ENCODE measurements around the gene SZT2.
A peak's percentile ranks its signal among the peaks of the same experiment; 100 is the strongest.
"Not testable (repeated sequence)": the region's sequence is repeated elsewhere in the genome, so short reads cannot be mapped to it uniquely, and the experiment has no call there.

SZT2 gene

DNA sequence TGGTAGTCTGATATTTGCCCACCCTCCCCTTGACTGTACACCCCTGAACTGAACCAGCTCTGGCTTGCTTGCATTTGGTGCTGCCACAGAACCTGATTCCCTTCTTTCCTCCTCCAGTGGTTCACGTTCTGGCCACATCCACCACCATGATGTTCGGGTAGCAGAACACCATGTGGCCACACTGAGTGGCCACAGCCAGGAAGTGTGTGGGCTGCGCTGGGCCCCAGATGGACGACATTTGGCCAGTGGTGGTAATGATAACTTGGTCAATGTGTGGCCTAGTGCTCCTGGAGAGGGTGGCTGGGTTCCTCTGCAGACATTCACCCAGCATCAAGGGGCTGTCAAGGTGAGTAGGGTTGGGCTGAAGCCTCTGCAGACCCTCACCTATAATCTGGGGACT, 29.1 kb upstream of the SZT2 start:
- no peak for DNase-seq (ENCODE audit: low read depth in 3 of 3, low spot score in 1 of 3)

DNA sequence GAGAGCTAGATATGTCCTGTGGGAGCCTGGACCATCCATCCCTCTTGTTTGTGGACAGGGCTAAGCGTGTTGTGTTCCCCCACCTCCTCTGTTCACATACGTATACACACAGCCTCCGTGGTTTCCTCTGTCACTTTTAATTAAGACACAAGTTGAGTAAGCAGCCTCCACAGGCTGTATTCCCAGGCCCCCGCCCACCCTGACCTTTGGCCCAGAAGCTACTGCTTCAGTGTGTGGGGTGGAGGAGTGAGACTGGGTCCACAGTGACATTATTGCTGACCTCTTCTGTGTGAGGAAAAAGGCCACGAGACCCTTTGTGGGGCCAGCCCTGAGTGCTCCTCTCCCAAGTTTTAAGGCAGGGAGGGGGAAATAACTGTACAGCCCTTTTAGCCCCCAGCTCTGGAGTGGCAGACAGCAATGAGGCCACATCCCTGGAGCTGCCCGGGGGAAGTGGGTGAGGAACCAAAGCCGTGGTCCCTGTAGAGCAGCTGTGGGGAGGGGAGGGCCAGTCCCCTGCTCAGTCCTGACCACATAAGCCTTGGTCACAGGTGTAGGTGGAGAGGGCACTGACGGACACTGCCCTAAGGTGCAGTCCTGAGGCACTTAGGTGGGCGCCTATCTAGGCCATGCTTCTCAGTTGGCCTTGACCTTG, 26.3 kb upstream of the SZT2 start:
- DNase-seq (ENCODE audit: low read depth in 3 of 3, low spot score in 1 of 3), result no peak

DNA sequence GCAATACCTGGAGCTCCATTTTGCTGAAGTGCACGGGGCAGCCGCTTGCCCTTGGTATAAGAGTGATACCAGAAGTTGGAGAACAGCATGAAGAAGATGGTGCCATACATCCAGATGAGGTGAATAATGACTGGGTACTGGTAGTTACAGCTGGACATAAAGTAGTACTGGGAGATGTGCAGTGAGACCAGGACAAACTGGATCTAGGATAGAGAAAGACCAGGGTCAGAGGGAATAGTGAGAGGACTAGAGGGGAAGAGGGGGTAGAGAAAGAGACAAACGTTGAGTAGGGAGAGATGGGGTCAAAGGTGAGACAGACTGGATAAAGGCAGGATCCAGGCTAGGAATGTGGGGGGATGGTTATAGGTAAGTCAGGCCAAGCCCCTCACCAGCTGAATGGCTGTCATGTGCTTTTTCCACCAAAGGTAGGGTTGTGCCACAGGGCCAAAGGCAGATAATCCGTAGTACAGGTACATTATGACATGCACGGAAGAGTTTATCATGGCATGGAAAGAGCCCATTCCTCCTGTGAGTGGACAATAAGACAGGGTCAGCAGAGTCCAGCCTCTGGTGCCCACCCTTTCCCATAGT, 25.7 kb upstream of the SZT2 start:
- no peak for DNase-seq (ENCODE audit: low read depth in 3 of 3, low spot score in 1 of 3)

DNA sequence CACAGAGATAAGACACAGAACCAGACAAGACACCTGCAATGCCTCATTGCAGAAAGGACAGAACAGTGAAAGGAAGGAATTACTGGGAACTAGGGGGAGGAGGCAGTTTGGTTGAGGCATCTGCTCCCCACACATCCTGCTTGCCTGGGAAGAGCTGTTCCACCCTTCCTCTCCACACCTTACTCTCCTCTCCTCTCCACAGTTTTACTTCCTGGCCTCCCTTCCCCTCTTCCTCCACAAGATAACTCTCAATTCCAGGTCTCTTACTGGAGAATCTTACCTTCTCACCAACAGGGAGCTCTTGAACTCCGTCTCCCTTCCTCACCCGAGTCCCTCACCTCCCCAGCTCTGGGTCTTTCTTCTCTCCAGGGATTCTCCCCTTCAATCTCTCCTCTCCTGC, 24.0 kb upstream of the SZT2 start:
- no peak for DNase-seq (ENCODE audit: low read depth in 3 of 3, low spot score in 1 of 3)

DNA sequence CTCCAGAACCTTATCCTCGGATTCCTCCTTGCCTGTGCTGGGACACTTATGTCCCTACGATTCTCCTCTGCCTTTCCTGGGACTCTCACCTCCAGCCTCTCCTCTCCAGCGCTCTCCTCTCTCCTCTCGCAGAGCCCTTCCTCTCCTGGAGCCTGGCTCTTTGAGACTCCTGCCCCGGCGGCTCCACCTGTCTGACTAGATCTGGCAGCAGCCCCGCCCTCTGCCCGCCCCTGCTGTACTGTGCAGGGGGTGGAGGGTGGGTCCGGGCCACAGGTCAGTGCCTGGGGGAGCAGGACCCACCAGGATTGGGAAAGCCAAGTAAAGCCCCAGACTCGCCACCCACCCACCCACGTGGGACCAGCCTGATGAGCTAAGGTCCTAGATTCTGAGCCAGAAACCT, 23.5 kb upstream of the SZT2 start:
- DNase-seq (ENCODE audit: low read depth in 3 of 3, low spot score in 1 of 3), result no peak

DNA sequence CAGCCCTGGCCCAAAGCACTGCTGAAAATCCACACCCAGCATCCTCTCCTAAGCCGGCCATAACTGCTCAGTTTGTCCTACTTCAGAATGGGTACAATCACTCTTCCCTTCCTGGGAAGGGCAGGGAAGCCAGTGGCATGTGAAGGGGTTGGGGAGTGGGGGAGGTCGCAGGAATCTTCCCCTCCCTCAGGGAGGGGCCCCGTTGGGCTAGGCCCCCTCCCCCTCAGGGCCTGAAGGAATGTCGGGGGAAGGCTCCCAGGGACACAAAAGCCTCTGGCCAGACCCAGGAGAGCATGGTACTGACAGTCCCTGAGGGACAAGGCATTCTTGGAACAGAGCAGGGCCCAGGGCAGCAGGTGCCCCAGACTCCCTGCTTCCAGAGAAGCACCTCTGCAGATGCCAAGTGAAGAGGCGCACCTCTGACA, 23.1 kb upstream of the SZT2 start:
- no peak for DNase-seq (ENCODE audit: low read depth in 3 of 3, low spot score in 1 of 3)

DNA sequence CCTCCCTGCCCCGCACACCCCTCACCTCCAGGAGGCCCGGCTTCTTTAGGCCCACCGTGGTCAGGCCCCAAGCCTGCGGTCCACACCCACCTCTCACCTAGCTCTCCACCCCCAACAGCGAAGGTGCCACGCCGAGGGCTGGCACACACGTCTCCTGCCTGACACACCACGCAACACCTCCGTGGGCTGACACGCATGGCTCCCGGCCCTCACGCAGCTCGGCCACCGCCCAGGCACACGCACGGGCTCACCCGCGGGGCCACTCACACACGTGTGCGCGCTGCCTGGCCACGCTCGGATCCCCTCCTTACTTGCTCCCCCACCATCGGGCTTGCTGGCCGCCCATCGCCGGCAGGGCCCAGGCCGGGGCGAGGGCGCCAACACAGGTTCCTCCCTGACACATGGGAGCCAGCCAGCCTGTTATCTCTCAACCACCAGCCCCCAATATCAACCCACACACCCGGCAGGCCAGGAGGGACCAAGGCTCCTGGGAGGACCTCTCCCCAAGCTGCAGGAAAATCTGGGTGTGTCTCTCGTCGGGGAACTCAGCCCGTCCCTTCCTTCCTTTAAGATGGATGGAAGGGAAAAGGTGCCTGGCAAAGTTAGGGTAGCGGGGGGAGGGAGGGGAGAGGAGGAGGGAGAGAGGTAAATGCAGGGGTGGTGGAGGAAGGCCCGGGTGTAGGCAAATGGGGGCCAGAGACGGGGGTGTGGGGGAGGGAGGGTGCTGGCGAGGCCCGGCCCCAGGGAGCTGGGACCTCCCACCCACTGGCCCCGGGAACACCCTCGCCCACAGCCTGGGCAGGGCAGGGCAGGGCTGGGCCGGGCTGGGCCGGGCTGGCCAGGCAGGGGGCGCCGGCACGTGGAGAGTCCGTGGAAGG, 22.4 kb upstream of the SZT2 start:
- no peak for DNase-seq (ENCODE audit: low read depth in 3 of 3, low spot score in 1 of 3)

DNA sequence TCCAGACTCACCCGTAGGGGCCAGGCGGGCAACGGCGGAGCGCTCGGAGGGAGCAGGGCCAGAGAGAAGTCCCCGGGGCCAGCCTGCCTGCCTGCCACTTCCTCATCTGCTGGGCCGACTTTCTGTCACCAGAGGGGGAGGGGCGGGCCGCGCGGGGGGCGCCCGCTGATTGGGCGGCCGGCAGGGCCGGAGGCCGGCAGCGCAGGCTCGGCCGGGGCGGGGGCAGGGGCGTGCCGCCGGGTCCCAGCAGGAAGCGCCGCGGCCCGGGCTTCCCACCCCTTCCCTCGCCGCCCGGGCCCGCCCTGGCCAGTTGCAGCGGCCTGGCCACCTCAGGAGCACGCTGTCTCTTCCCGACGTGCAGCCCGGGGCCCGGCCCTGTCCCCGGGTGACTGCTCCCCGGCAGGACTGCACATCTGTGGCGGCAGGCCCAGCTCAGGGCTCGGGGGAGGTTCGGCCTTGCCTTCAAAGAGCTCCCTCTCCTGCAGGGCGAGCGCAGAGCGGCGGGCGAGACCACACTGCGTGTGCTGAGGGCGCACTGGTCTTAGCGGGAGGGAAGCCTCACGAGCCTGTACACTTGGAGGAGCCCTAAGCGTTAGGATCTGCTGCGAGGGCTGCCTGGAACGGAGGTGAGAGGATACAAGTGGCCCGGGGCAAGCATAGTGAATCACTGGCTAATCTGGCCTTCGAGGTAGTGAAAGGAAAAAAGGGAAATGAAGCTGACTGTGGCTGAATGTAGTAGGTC, 21.6 kb upstream of the SZT2 start, which contains the start of gene ELOVL1:
Gene ELOVL1, minus strand, starts transcription at position 108 of the 742 bp plus-strand sequence. CDS start 2,402 bp downstream, outside the sequence.
- DNase-seq (ENCODE audit: low read depth in 3 of 3, low spot score in 1 of 3), result peak; percentile 57 to 83 (median 64)

DNA sequence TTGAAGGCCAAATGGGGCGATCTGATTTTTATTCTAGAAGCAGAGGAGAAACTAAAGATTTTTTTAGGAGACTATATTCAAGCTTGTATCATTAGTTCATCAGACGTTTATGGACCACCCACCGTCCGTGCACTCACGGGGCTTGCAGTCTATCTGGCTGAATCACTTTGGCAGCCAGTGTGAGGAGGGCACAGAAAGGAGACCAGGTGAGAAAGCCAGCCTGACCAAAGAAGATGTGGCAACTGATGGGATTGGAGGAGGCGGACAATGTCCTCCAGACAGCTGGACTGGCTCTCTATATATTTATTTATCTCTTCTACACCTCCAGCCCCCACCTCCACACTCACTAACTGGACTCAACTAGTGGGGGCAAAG, 21.1 kb upstream of the SZT2 start:
- no peak for DNase-seq (ENCODE audit: low read depth in 3 of 3, low spot score in 1 of 3)

DNA sequence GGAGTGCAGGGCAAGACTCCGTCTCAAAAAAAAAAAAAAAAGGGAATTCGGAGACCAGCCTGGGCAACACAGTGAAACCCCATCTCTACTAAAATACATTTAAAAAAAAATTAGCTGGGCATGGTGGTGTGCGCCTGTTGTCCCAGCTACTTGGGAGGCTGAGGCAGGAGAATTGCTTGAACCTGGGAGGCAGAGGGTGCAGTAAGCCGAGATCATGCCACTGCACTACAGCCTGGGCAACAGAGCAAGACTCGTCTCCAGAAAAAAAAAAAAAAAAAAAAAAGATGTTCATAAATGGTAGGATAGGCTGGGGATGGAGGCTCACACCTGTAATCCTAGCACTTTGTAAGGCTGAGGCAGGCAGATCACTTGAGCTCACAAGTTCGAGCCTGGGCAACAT, 19.9 kb upstream of the SZT2 start:
- not testable (repeated sequence) for DNase-seq (ENCODE audit: low read depth in 3 of 3, low spot score in 1 of 3)

DNA sequence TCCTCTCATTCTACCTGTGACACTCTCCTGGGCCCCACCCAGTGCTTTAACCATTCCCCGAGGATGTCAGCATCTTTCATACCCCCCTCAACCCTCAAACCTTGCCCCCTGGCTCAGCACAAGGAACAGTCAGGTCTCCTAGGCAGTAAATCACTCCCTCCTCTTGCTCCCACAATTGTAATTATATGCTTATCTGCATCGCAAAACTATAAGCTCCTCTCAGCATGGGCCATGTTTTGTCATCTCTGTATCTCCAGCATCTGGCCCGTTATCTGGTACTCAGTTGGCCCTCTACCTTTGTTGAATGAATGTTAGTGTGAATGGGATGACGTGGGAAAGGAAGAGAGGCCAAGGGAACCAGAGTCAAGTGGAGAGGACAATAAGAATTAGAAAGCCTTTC, 19.1 kb upstream of the SZT2 start:
- DNase-seq (ENCODE audit: low read depth in 3 of 3, low spot score in 1 of 3), result no peak

DNA sequence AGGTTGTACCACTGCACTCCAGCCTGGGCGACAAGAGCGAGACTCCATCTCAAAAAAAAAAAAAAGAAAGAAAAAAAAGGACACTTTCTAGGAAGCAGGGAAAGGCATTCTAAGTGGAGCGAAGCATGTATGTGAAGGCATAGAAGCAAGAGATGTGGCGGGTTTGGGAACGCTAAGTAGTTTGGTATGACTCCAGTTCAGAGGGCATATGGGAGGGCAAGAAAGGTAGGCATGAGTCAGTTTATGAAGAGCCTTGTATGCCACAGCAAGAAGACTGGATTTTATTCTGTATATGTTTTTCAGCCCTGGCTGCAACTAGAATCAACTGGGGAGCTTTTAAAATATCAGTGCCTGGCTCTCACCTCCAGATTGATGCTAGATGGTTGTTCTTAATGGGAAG, 17.5 kb upstream of the SZT2 start:
- DNase-seq (ENCODE audit: low read depth in 3 of 3, low spot score in 1 of 3), result no peak

DNA sequence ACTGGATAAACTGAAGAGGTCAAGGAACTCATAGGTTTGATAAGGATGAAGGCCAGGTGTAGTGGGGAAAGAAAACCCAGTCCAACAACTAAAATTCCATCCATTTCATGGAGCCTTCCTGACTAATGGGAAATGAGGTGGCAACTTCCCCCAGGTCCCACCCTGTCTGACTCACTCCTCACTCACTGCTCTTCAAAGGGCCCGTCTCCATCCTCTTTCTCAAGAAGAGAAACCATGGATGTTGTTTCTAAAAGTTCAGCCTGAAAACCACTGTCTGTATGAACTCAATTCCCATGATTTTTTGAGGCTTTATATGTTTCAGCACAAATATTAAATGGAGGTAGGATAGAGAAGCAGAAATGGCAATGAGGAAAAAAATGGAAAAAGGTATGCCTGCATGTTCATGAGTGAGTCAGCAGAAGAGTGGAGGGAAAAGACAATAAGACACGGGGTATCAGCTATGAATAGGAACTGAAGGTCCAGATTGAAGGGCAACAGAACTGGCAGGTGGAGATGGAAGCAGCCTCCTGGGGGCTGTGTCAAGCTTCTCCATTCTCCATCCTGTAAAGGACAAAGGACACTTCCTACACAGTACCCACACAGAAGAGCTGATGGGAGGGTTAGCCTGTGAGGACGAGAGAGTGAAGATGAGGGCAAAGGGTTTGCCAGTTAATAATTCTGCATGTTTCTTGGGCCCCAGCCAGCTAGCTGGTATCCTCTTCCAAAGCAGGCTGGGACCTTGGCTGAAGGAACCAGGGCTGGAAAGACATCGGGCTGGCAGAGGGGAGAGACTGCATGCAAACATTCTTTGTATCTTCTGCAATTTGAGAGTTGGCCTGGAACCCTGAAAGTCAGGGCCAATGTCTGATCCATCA, 16.4 kb upstream of the SZT2 start:
- DNase-seq (ENCODE audit: low read depth in 3 of 3, low spot score in 1 of 3), result no peak

DNA sequence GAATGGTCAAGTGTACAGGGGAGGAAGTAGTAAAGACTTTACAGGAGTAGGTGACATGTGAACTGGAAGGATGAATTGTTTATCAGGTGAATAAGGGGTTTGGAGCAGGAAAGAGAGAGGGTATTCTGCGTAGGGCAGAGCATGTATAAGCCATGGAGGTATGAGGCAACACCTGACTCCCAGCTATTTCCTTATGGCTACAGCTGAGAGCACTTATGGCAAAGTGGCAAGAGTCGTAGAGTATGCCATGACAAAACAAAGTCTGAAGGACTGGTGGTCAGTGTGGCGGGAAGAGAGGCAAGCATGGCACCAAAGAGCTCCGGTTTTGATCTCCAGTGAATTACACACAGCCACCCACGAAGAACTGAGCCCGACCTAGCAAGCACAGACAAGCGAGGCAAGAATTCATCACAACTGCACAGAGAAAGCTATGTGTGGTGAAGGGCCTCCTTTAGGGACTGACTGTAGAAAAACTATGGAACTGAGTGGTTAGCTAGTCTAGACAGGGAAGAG, 12.9 kb upstream of the SZT2 start:
- DNase-seq (ENCODE audit: low read depth in 3 of 3, low spot score in 1 of 3), result no peak

DNA sequence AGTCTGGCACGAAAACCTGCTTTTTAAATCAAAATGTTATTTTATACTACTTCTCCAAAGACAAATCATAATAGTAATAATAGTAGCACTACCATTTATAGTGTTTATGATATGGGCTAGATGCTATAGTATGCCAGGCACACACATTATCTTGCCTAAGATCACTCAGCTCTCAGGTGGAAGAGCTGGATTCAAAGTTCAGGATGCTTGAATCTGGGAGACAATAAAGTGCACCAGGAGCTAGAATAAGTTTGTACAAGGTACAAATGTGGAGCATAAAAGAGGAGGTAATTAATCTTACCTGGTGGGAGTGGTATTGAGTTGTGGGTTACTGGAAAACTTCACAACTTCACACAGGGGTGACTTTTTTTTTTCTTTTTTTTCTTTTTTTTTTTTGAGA, 11.9 kb upstream of the SZT2 start:
- no peak for DNase-seq (ENCODE audit: low read depth in 3 of 3, low spot score in 1 of 3)

DNA sequence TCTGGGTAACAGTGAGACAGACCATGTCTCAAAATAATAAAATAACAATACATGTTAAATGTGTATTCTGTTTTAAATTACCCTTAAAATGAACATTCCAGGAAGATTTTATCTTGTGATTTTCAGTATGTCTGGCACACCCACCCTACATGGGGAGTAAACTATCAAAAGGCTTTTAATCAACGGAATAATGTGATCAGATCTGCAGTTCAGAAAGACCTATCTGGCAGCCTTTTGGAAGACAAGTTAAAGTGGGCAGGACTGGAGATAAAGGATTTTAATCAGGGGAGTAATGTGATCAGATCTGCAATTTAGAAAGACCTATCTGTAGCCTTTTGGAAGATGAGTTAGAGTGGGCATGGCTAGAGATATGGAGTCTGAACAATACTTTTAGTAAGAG, 10.2 kb upstream of the SZT2 start:
- DNase-seq (ENCODE audit: low read depth in 3 of 3, low spot score in 1 of 3), result no peak

DNA sequence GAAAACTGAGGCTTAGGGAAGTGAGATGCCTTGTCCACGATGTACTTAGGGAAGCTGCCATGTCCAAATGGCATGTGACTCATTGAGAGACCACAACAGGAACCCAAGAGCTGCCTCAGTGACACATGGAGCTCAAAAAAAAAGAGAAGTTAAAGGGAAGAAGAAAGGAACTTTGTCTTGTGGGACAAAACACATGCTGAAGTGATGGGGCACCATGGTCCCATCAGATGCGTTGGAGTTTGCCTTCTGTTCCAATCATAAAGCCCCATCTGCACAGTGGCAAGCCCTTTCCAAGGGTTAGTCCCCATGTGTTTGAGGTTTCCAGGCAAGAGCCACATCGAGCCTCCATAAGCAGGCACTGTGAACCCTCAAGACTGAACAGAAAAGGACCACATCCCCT, 8.1 kb upstream of the SZT2 start:
- DNase-seq (ENCODE audit: low read depth in 3 of 3, low spot score in 1 of 3), result no peak

DNA sequence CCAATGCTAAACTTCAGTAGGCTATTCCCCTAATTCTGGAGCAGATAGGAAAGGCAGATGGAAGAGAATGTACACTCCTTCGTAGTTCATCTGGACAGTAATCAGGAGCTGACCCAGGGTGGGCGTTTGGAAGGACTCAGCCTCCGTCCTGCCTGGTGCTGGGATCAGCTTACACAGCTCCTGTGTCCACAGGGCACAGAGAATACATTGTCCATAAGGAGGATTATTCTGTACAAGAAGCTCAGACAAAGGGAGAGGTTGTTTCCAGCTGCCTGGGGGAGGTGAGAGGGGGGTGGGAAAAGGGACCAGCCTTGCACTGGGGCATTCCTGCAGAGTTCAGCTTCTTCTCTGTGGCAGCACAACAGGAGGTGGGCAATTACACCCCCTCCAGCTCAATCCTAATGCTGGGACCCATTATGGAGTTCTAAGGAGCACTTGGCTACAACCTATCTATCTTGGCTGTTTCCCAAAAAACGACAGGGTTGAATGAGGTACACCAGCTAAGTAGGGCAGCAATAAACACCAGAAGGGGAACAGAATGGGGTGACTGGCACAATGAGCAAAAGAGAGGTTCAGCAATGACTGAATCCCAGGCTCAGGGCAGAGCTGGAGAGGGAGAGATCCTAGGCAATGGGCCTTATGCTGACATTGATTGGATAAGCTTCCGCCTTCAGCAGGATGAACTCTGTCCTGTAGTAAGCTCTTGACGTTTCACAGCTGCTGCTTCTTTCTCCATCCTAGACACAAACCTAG, 7.5 kb upstream of the SZT2 start:
- no peak for DNase-seq (ENCODE audit: low read depth in 3 of 3, low spot score in 1 of 3)

DNA sequence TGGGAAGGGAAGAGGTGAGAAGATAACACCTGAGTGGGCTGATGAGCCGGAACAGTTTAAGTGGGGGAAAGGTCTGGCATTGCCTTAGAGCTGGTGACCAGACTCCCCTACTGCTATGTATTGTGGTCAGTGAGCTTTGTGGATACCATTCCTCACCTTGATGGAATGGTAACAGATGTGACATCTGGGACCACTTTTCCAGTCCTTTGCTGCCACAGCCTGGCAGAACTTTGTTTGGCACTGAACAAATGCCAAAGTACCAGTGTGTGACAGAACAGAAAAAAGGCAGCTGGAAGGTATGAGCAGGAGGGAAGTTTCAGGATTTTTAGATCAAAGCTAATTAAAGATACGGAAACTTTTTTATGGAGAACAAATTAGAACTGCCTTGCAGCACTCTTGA, 6.2 kb upstream of the SZT2 start:
- DNase-seq (ENCODE audit: low read depth in 3 of 3, low spot score in 1 of 3), result no peak

DNA sequence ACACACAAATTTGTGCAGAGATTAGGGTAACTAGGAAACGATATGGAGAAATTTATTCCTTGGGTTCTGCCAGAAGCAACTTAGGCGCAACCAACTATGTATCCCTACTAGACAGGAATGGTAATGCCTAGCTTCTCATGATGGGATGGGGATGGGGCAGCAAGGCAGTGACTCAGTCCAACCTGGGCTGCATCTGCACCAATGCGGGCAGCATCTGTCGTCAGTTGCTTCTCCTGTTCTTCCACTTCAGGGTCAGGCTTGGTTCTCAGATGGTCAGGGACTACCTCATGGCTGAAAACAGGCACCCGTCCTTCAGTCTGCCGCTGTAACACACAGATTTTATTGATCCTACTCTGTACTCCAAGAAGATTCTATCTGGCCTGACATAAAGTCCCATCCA, 3.0 kb upstream of the SZT2 start:
- no peak for DNase-seq (ENCODE audit: low read depth in 3 of 3, low spot score in 1 of 3)

All from stimulated activated CD4-positive, alpha-beta T cell treated with anti-CD3 and anti-CD28 coated beads, TNF-alpha, amount 100 ng/mL, for 1 hour (primary cell).